Right ventricle myocardium inferior (tissue), 1 donor: ENCODE data around the gene DCTD. TPM values are rescaled to one million over a fixed set of nuclear protein-coding genes. Genes with fewer than 3 reads are reported as not detected.

Experiments used
- ATAC-seq: fragments of 200-7000 bp; cut with Tn5 transposase; one replicate; pipeline ENCODE4 v1.9.1; 2020; ENCODE audit warnings: mild to moderate bottlenecking, moderate library complexity
- DNase-seq: peaks from one replicate; pipeline ENCODE4 v3.0.0; 2021; ENCODE audit errors: missing footprints
- intact Hi-C: fragments of 100-400 bp; cut with DNase I; formaldehyde crosslinking; loops from one replicate; pipeline ENCODE4 v1.11.0; 2022
- total RNA-seq: library from RNA; stranded (reverse); fragmentation: NEBNext Ultra II Directional; extraction: Animal tissue kit (Norgen Biotek cat#: 25700); gene quantifications from one replicate; pipeline ENCODE4 v1.2.1, GENCODE V29; 2021
- donor health status: DM: no; HTN: yes; CAD: no; lungs with severe emphysema.

The DCTD gene
- total RNA-seq, 1 donor from 2014 or later: 44.1 TPM

GRCh38 chr4:182856862-182857261, 60.3 kb downstream of the DCTD start:
- DNase-seq: no peak
- no peak for ATAC-seq
- intact Hi-C loops: no loop called here

- ATAC-seq (no peak), DNase-seq (no peak)
- intact Hi-C loops: no loop called here
Measured at GRCh38 chr4:182855877-182856276, 61.3 kb downstream of the DCTD start.

GRCh38 chr4:182855312-182855711, 61.9 kb downstream of the DCTD start:
- ATAC-seq: no peak
- intact Hi-C loops: no loop called here
- no peak for DNase-seq

- DNase-seq (no peak), ATAC-seq (no peak)
- intact Hi-C loops: no loop called here
Measured at GRCh38 chr4:182854466-182854865, 62.7 kb downstream of the DCTD start.

- intact Hi-C loops: no loop called here
- no peak for DNase-seq
- ATAC-seq: no peak
Measured at GRCh38 chr4:182853731-182854330, 63.4 kb downstream of the DCTD start.

GRCh38 chr4:182848685-182849084, 68.5 kb downstream of the DCTD start:
- DNase-seq: no peak
- intact Hi-C loops: no loop called here
- ATAC-seq: no peak

- intact Hi-C loops: no loop called here
- ATAC-seq (no peak), DNase-seq (no peak)
Measured at GRCh38 chr4:182847576-182848450, 69.4 kb downstream of the DCTD start.

GRCh38 chr4:182846036-182846435, 71.2 kb downstream of the DCTD start:
- ATAC-seq (no peak), DNase-seq (no peak)
- intact Hi-C loops: no loop called here

GRCh38 chr4:182845618-182846017, 71.6 kb downstream of the DCTD start:
- intact Hi-C loops: no loop called here
- ATAC-seq: no peak
- no peak for DNase-seq

- intact Hi-C loops: no loop called here
Measured at GRCh38 chr4:182843808-182844325, 73.3 kb downstream of the DCTD start.

GRCh38 chr4:182842759-182843390, 74.3 kb downstream of the DCTD start:
- ATAC-seq (no peak), DNase-seq (no peak)
- intact Hi-C loops: no loop called here

More at GRCh38 chr4:182843808-182844325, 73.3 kb downstream of the DCTD start:
- ATAC-seq: no peak
- no peak for DNase-seq

GRCh38 chr4:182842104-182842600, 75.0 kb downstream of the DCTD start:
- intact Hi-C loops: no loop called here
- ATAC-seq: no peak
- no peak for DNase-seq

GRCh38 chr4:182840108-182840507, 77.1 kb downstream of the DCTD start:
- intact Hi-C loops: no loop called here
- ATAC-seq (no peak), DNase-seq (no peak)

Other genes starting within 250 kb of the DCTD start
- gene WWC2, start 181.9 kb upstream of the DCTD start, total RNA-seq: 30.2 TPM